Fibroblast of mammary gland (primary cell): ENCODE results near the gene DAB2IP.

ENCODE experiments used
- DNase-seq: peaks from one replicate; pipeline ENCODE4 v3.0.0-alpha.2; 2010; ENCODE audit warnings: low read depth
- H3K4me3 ChIP-seq: 2 replicates; pipeline ENCODE4 v1.5.1; 2011; ENCODE audit warnings: low read depth, mild to moderate bottlenecking, low read length, moderate library complexity; ENCODE audit not compliant: control insufficient read depth
- CTCF ChIP-seq: conservative IDR thresholded peaks from 2 replicates; pipeline ENCODE4 v1.5.1; 2011; ENCODE audit warnings: low read depth, low read length, inconsistent platforms; ENCODE audit not compliant: control insufficient read depth, insufficient read depth

Gene DAB2IP

GRCh38 chr9:121763561-121764370 lies 112.3 kb downstream of the DAB2IP start:
- no peak for DNase-seq
- TF ChIP-seq CTCF = no peak
- H3K4me3 ChIP-seq = no peak overlapping the region

GRCh38 chr9:121764371-121764730 lies 112.9 kb downstream of the DAB2IP start:
- no peak for DNase-seq
- no peak overlapping the region for H3K4me3 ChIP-seq
- TF ChIP-seq CTCF = no peak

- no peak for TF ChIP-seq CTCF
- peak; percentile 59 for DNase-seq
- no peak overlapping the region for H3K4me3 ChIP-seq
Observed at GRCh38 chr9:121765021-121765950, 113.9 kb downstream of the DAB2IP start.

- no peak for TF ChIP-seq CTCF
- no peak overlapping the region for H3K4me3 ChIP-seq
- no peak for DNase-seq
Observed at GRCh38 chr9:121766081-121766683, 114.7 kb downstream of the DAB2IP start.

- TF ChIP-seq CTCF = no peak
- H3K4me3 ChIP-seq = no peak overlapping the region
- DNase-seq = no peak
Observed at GRCh38 chr9:121767171-121767769, 115.8 kb downstream of the DAB2IP start.

- H3K4me3 ChIP-seq = no peak overlapping the region
- TF ChIP-seq CTCF = no peak
- DNase-seq = no peak
Observed at GRCh38 chr9:121768416-121769015, 117.1 kb downstream of the DAB2IP start.
